Tibial nerve (tissue), 4 donors: ENCODE measurements around the gene RAB3A. TPM values are rescaled to one million over a fixed set of nuclear protein-coding genes. Genes with fewer than 3 reads are reported as not detected.
A peak's percentile ranks its signal among the peaks of the same experiment; 100 is the strongest.

Experiments used
- DNase-seq, 2 donors: peaks; one replicate each; pipeline ENCODE4 v3.0.0-alpha.2; 2019; ENCODE audit warnings: low spot score in 2 of 2
- H3K27ac ChIP-seq, 4 donors: fragments of 200-600 bp; sonication (generic) in 3 of 4; one replicate each; pipeline ENCODE4 v1.5.1; 2017 to 2019; ENCODE audit warnings: mild to moderate bottlenecking in 1 of 4
- H3K27me3 ChIP-seq, 2 donors: fragments of 200-600 bp; sonication (generic) in 1 of 2; one replicate each; pipeline versions ENCODE4 v1.5.1 to v1.6.0; 2017 to 2019
- H3K36me3 ChIP-seq, 3 donors: fragments of 200-600 bp; sonication (generic); one replicate each; pipeline ENCODE4 v1.5.1; 2018 to 2019
- H3K4me1 ChIP-seq, 4 donors: fragments of 200-600 bp; sonication (generic) in 3 of 4; one replicate each; pipeline ENCODE4 v1.5.1; 2017 to 2019
- H3K4me3 ChIP-seq, 4 donors: fragments of 200-600 bp; sonication (generic) in 3 of 4; one replicate each; pipeline ENCODE4 v1.5.1; 2017 to 2019; ENCODE audit warnings: mild to moderate bottlenecking in 1 of 4, moderate library complexity in 1 of 4
- H3K9me3 ChIP-seq, 4 donors: fragments of 200-600 bp; sonication (generic) in 3 of 4; one replicate each; pipeline ENCODE4 v1.5.1; 2017 to 2019
- CTCF ChIP-seq, 5 experiments: fragments of 200-600 bp in 3 of 5; fragments of 450-650 bp in 2 of 5; sonication (generic) in 3 of 5; IDR thresholded peaks; one replicate each; pipeline ENCODE4 v1.5.1; 2016 to 2019; ENCODE audit warnings: antibody characterized with exemption in 5 of 5, mild to moderate bottlenecking in 3 of 5, moderate library complexity in 2 of 5
- EP300 ChIP-seq, 2 donors: sonication (generic); formaldehyde crosslinking; IDR thresholded peaks; one replicate each; pipeline ENCODE4 v1.6.1; 2017; ENCODE audit warnings: antibody characterized with exemption in 2 of 2, mild to moderate bottlenecking in 1 of 2
- POLR2A ChIP-seq, 2 donors: fragments of 450-650 bp; IDR thresholded peaks; one replicate each; pipeline ENCODE4 v1.6.1; 2017; ENCODE audit warnings: antibody characterized with exemption in 2 of 2, mild to moderate bottlenecking in 2 of 2, moderate library complexity in 2 of 2
- WGBS, 2 donors: methylation state at CpG; one replicate each; pipeline ENCODE4 v1.1.5; 2018; 5-methylcytosine and 5-hydroxymethylcytosine counted together
- total RNA-seq, 4 donors: library from RNA; depleted of rRNA; stranded (reverse); fragments of >200 nt; gene quantifications; one replicate each; pipeline ENCODE4 v1.1.0, GENCODE V29; 2016

RAB3A gene
- total RNA-seq, 4 donors from 2014 or later: 1.5 to 5.1 (median 3.9) TPM; not detected in 1

- 1% methylated on average over 51 to 62 of the region's 81 CpGs for WGBS, 2 donors
- H3K27me3 ChIP-seq: peaks cover 0 to 75% of the 10 kb centered on the region in 2 donors
- H3K9me3 ChIP-seq: no peaks in the 10 kb centered on the region
- no peaks in the 10 kb centered on the region for H3K36me3 ChIP-seq
- TF ChIP-seq CTCF (IDR thresholded peaks at IDR 0.05) (no peak), POLR2A (IDR thresholded peaks at IDR 0.05) (no peak), EP300 (IDR thresholded peaks at IDR 0.05) (peak in 1 of 2 donors; percentile 23)
- DNase-seq: peak; percentile 99
- H3K4me3 ChIP-seq: peak overlapping the region in 3 of 4 donors; percentile 10 to 50 (median 35)
- peak overlapping the region in 2 of 4 donors; percentile 17 to 61 for H3K27ac ChIP-seq
- peaks cover 0 to 31% (median 17%) of the 10 kb centered on the region in 4 donors for H3K4me1 ChIP-seq
These were observed 20.9 kb upstream of the RAB3A start for GRCh38 chr19:18224525-18225354.

- no peaks in the 10 kb centered on the region for H3K9me3 ChIP-seq
- peaks cover 0 to 73% of the 10 kb centered on the region in 2 donors for H3K27me3 ChIP-seq
- 5 to 7% methylated on average over 37 to 38 of the region's 39 CpGs for WGBS, 2 donors
- DNase-seq: no peak
- H3K4me1 ChIP-seq: peaks cover 0 to 31% (median 17%) of the 10 kb centered on the region in 4 donors
- H3K4me3 ChIP-seq: peak overlapping the region; percentile 10 to 50 (median 30)
- no peak for TF ChIP-seq EP300 (IDR thresholded peaks at IDR 0.05)
- no peak for TF ChIP-seq POLR2A (IDR thresholded peaks at IDR 0.05)
- no peak for TF ChIP-seq CTCF (IDR thresholded peaks at IDR 0.05)
- no peaks in the 10 kb centered on the region for H3K36me3 ChIP-seq
- peak overlapping the region in 1 of 4 donors; percentile 61 for H3K27ac ChIP-seq
These were observed 20.1 kb upstream of the RAB3A start for GRCh38 chr19:18223860-18224524.

GRCh38 chr19:18221815-18222725, 18.2 kb upstream of the RAB3A start:
- Histone ChIP-seq H3K36me3 (no peaks in the 10 kb centered on the region), H3K27ac (no peak overlapping the region), H3K27me3 (peaks cover 0 to 54% of the 10 kb centered on the region in 2 donors), H3K4me3 (no peak overlapping the region), H3K4me1 (peaks cover 0 to 31% (median 17%) of the 10 kb centered on the region in 4 donors), H3K9me3 (no peaks in the 10 kb centered on the region)
- TF ChIP-seq CTCF (IDR thresholded peaks at IDR 0.05) (no peak), POLR2A (IDR thresholded peaks at IDR 0.05) (no peak), EP300 (IDR thresholded peaks at IDR 0.05) (no peak)
- no peak for DNase-seq
- 86 to 88% methylated on average over 25 of the region's 25 CpGs for WGBS, 2 donors

GRCh38 chr19:18220632-18221275, 16.9 kb upstream of the RAB3A start:
- no peak overlapping the region for H3K4me3 ChIP-seq
- peaks cover 0 to 41% of the 10 kb centered on the region in 2 donors for H3K27me3 ChIP-seq
- TF ChIP-seq EP300 (IDR thresholded peaks at IDR 0.05): no peak
- TF ChIP-seq CTCF (IDR thresholded peaks at IDR 0.05): no peak
- no peak for TF ChIP-seq POLR2A (IDR thresholded peaks at IDR 0.05)
- H3K36me3 ChIP-seq: no peaks in the 10 kb centered on the region
- H3K9me3 ChIP-seq: no peaks in the 10 kb centered on the region
- no peak overlapping the region for H3K27ac ChIP-seq
- DNase-seq: no peak
- WGBS, 2 donors: 12 to 18% methylated on average over 9 to 15 of the region's 33 CpGs
- H3K4me1 ChIP-seq: peaks cover 0 to 25% (median 12%) of the 10 kb centered on the region in 4 donors
